Astrocyte (in vitro differentiated cells and primary cell): Measurements from ENCODE around the gene IGSF22.

Source experiments
- EZH2 ChIP-seq: IDR thresholded peaks from 2 replicates; pipeline ENCODE4 v1.6.1; 2012; ENCODE audit warnings: mild to moderate bottlenecking, low read length, inconsistent platforms; ENCODE audit not compliant: insufficient read depth
- TF ChIP-seq, protein P1 (sequence below): IDR thresholded peaks from 2 replicates; pipeline ENCODE4 v1.5.1; 2011; ENCODE audit warnings: low read depth, mild to moderate bottlenecking, inconsistent platforms, low read length, moderate library complexity; ENCODE audit not compliant: insufficient read depth

DNA sequence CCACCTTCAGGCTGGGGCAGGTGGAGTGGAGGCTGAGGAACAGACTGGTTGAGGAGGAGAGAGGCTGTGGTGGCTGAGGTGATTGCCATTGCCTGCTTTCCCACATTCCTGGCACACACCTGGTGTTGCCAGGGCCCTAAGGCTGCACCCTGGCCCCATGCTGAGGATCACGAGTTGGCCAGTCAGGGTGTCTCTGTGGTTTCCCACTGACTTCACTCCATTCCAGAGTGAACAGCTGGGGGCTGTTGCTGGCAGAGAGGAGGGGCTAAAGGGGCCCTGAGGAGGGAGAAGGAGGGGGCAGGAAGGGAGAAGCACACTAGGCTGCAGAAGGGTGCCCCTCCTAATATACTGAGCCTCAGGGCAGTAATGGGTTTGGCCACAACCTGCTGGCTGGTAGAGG is 25.6 kb downstream of the IGSF22 start:
- TF ChIP-seq, protein P1, sequence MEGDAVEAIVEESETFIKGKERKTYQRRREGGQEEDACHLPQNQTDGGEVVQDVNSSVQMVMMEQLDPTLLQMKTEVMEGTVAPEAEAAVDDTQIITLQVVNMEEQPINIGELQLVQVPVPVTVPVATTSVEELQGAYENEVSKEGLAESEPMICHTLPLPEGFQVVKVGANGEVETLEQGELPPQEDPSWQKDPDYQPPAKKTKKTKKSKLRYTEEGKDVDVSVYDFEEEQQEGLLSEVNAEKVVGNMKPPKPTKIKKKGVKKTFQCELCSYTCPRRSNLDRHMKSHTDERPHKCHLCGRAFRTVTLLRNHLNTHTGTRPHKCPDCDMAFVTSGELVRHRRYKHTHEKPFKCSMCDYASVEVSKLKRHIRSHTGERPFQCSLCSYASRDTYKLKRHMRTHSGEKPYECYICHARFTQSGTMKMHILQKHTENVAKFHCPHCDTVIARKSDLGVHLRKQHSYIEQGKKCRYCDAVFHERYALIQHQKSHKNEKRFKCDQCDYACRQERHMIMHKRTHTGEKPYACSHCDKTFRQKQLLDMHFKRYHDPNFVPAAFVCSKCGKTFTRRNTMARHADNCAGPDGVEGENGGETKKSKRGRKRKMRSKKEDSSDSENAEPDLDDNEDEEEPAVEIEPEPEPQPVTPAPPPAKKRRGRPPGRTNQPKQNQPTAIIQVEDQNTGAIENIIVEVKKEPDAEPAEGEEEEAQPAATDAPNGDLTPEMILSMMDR = no peak
- no peak for TF ChIP-seq EZH2
